Tibial artery (tissue), 4 donors: ENCODE measurements around the gene UBE2N.
A peak's percentile ranks its signal among the peaks of the same experiment; 100 is the strongest.

Experiments used
- DNase-seq, 2 donors: peaks; one replicate each; pipeline ENCODE4 v3.0.0-alpha.2; 2019
- H3K27ac ChIP-seq, 2 donors: fragments of 200-600 bp; sonication (generic) in 1 of 2; 1 replicate in 1 of 2; 2 replicates in 1 of 2; pipeline ENCODE4 v1.5.1; 2018 to 2019; ENCODE audit warnings: mild to moderate bottlenecking in 1 of 2
- H3K27me3 ChIP-seq, 2 donors: fragments of 200-600 bp; sonication (generic) in 1 of 2; one replicate each; pipeline versions ENCODE4 v1.5.1 to v1.6.0; 2016 to 2019
- H3K36me3 ChIP-seq, 3 donors: fragments of 200-600 bp; sonication (generic) in 2 of 3; one replicate each; pipeline ENCODE4 v1.5.1; 2016 to 2019; ENCODE audit warnings: mild to moderate bottlenecking in 2 of 3
- H3K4me1 ChIP-seq, 4 donors: fragments of 200-600 bp; sonication (generic) in 2 of 4; 1 replicate in 3 of 4; 2 replicates in 1 of 4; pipeline ENCODE4 v1.5.1; 2016 to 2019
- H3K4me3 ChIP-seq, 2 donors: fragments of 200-600 bp; sonication (generic) in 1 of 2; 1 replicate in 1 of 2; 2 replicates in 1 of 2; pipeline ENCODE4 v1.5.1; 2018 to 2019; ENCODE audit warnings: mild to moderate bottlenecking in 2 of 2
- H3K9me3 ChIP-seq, 3 donors: fragments of 200-600 bp; sonication (generic) in 1 of 3; one replicate each; pipeline ENCODE4 v1.5.1; 2016 to 2019
- CTCF ChIP-seq, 2 experiments: fragments of 200-600 bp in 1 of 2; fragments of 450-650 bp in 1 of 2; IDR thresholded peaks; one replicate each; pipeline ENCODE4 v1.5.1; 2017 to 2019; ENCODE audit warnings: antibody characterized with exemption in 2 of 2, mild to moderate bottlenecking in 1 of 2, moderate library complexity in 1 of 2
- intact Hi-C: fragments of 100-400 bp; cut with DNase I; formaldehyde crosslinking; loops from one replicate; pipeline ENCODE4 v1.15.0; 2023; ENCODE audit warnings: low total_unique reads

Gene UBE2N

GRCh38 chr12:93369505-93369904 lies 72.2 kb downstream of the UBE2N start:
- intact Hi-C loops = no loop called here
- H3K4me1 ChIP-seq = peaks cover 0 to 16% (median 10%) of the 10 kb centered on the region in 4 donors
- TF ChIP-seq CTCF (IDR thresholded peaks at IDR 0.05) = no peak
- DNase-seq = no peak
- H3K27me3 ChIP-seq = no peaks in the 10 kb centered on the region
- H3K4me3 ChIP-seq = no peak overlapping the region
- H3K36me3 ChIP-seq = no peaks in the 10 kb centered on the region
- no peak overlapping the region for H3K27ac ChIP-seq
- H3K9me3 ChIP-seq = no peaks in the 10 kb centered on the region

GRCh38 chr12:93368766-93369165 lies 73.0 kb downstream of the UBE2N start:
- TF ChIP-seq CTCF (IDR thresholded peaks at IDR 0.05) = no peak
- Histone ChIP-seq H3K36me3 (no peaks in the 10 kb centered on the region), H3K4me1 (peaks cover 0 to 13% (median 8%) of the 10 kb centered on the region in 4 donors), H3K27me3 (no peaks in the 10 kb centered on the region), H3K9me3 (no peaks in the 10 kb centered on the region), H3K27ac (no peak overlapping the region), H3K4me3 (no peak overlapping the region)
- DNase-seq = no peak
- intact Hi-C loops = no loop called here

- Histone ChIP-seq H3K4me3 (no peak overlapping the region), H3K36me3 (no peaks in the 10 kb centered on the region), H3K27ac (no peak overlapping the region), H3K9me3 (no peaks in the 10 kb centered on the region), H3K4me1 (peaks cover 0 to 13% (median 8%) of the 10 kb centered on the region in 4 donors), H3K27me3 (no peaks in the 10 kb centered on the region)
- no peak for TF ChIP-seq CTCF (IDR thresholded peaks at IDR 0.05)
- intact Hi-C loops = no loop called here
- DNase-seq = no peak
Measured at GRCh38 chr12:93366422-93366821, 75.3 kb downstream of the UBE2N start.

- Histone ChIP-seq H3K4me3 (no peak overlapping the region), H3K4me1 (peaks cover 0 to 19% (median 10%) of the 10 kb centered on the region in 4 donors), H3K27ac (peak overlapping the region in 1 of 2 donors; percentile 15), H3K9me3 (no peaks in the 10 kb centered on the region), H3K27me3 (no peaks in the 10 kb centered on the region), H3K36me3 (no peaks in the 10 kb centered on the region)
- no peak for DNase-seq
- TF ChIP-seq CTCF (IDR thresholded peaks at IDR 0.05) = no peak
- intact Hi-C loops = no loop called here
Measured at GRCh38 chr12:93365616-93366405, 75.9 kb downstream of the UBE2N start.

GRCh38 chr12:93363841-93364297 lies 77.9 kb downstream of the UBE2N start:
- Histone ChIP-seq H3K9me3 (no peaks in the 10 kb centered on the region), H3K4me1 (peaks cover 0 to 37% (median 22%) of the 10 kb centered on the region in 4 donors), H3K4me3 (no peak overlapping the region), H3K27ac (no peak overlapping the region), H3K27me3 (no peaks in the 10 kb centered on the region), H3K36me3 (no peaks in the 10 kb centered on the region)
- TF ChIP-seq CTCF (IDR thresholded peaks at IDR 0.05) = no peak
- intact Hi-C loops = no loop called here
- no peak for DNase-seq
